Lower leg skin (tissue), 3 donors: ENCODE results near the gene PCCA.

ENCODE experiments used
- POLR2A ChIP-seq, 2 donors: fragments of 450-650 bp; IDR thresholded peaks; one replicate each; pipeline ENCODE4 v1.6.1; 2016 to 2017; ENCODE audit warnings: antibody characterized with exemption in 2 of 2, mild to moderate bottlenecking in 1 of 2, moderate library complexity in 1 of 2
- TF ChIP-seq, protein P1 (sequence below), 3 donors: fragments of 450-650 bp; IDR thresholded peaks; one replicate each; pipeline ENCODE4 v1.5.1; 2016; ENCODE audit warnings: antibody characterized with exemption in 3 of 3, mild to moderate bottlenecking in 3 of 3, moderate library complexity in 2 of 3

GRCh38 chr13:100266026-100266425, 177.1 kb downstream of the PCCA start:
- no peak for TF ChIP-seq POLR2A (IDR thresholded peaks at IDR 0.05)
- TF ChIP-seq, protein P1, sequence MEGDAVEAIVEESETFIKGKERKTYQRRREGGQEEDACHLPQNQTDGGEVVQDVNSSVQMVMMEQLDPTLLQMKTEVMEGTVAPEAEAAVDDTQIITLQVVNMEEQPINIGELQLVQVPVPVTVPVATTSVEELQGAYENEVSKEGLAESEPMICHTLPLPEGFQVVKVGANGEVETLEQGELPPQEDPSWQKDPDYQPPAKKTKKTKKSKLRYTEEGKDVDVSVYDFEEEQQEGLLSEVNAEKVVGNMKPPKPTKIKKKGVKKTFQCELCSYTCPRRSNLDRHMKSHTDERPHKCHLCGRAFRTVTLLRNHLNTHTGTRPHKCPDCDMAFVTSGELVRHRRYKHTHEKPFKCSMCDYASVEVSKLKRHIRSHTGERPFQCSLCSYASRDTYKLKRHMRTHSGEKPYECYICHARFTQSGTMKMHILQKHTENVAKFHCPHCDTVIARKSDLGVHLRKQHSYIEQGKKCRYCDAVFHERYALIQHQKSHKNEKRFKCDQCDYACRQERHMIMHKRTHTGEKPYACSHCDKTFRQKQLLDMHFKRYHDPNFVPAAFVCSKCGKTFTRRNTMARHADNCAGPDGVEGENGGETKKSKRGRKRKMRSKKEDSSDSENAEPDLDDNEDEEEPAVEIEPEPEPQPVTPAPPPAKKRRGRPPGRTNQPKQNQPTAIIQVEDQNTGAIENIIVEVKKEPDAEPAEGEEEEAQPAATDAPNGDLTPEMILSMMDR (IDR thresholded peaks at IDR 0.05): no peak
